Inflammatory macrophage treated with lipopolysaccharide for 4 hours (primary cell): Measurements from ENCODE around the gene WWTR1.

Source experiments
- DNase-seq: peaks from one replicate; pipeline ENCODE4 v3.0.0-alpha.2; 2020

Gene WWTR1

DNA sequence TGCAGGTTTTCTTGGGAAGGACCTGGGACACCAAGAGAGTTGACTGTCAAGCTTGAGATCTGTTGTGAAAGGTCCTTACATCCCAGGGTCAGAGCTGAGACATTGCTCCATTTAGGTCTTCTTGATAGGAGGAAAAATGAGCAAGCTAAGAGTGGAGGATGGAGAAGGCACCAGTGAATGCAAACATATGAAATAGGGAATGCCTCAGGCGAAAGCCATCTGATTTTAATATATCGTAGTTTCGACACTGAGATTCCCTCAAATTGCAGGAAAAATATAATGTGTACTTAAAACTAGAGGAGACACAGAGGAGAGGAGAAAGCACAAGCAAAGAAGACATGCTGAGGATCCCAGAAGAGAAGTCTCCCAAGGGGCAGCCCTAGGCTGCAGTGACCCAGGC lies 97.8 kb downstream of the WWTR1 start:
- DNase-seq, result no peak

DNA sequence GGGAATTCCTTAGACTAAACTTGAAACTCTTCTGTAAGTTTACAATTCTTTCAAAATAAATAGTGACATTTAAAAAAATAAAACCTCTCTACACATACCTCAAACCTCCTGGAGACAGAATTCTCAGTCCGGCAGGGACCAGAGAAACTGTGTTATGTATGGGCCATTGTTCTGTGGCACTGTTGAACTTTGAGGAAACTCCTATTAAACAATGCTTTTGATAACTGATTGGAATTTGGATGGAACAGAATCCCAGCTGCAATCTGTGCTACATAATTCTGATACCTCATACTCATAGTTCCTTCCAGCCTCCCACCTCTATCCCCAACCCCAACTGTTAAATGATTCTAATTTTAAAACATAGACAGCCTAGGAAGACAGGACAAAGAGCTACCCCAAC lies 98.3 kb downstream of the WWTR1 start:
- DNase-seq, result no peak

DNA sequence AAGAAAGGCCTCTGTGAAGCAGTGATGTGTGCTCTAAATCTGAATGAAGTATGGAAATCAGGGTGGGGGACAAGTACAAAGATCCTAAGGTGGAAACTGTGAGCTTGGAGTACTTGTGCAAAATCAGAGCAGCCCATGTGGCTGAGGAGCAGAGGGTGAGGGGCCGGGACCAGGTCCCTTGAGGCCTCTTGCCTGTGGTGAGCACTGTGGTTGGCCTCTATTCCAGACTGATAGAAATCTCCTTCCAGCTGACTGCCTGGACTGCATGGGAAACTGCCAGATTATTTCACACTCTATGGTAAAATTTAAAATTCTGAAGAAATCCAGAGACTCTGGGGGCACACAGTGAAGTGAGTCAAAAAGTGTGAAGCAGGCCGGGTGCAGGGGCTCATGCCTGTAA lies 101.9 kb downstream of the WWTR1 start:
- DNase-seq, result no peak

DNA sequence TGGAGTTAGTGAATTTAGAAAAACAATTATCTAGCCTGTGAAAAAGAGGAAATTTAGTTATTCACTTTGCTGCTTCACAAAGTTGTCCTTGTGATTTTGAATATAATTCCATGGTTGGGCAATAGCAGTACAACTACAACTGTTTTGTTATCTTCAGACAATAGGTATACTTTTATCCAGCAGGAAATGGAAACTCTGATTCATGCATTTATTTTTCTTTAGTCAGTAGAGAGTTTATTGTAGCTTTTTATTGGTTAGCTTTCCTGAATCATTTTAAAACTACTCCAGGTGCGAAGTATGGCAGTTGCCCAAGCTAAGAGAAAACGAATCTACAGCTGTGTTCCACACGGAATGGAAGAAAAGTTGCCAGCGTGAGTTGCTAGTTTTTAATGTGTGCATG lies 103.0 kb downstream of the WWTR1 start:
- no peak for DNase-seq

DNA sequence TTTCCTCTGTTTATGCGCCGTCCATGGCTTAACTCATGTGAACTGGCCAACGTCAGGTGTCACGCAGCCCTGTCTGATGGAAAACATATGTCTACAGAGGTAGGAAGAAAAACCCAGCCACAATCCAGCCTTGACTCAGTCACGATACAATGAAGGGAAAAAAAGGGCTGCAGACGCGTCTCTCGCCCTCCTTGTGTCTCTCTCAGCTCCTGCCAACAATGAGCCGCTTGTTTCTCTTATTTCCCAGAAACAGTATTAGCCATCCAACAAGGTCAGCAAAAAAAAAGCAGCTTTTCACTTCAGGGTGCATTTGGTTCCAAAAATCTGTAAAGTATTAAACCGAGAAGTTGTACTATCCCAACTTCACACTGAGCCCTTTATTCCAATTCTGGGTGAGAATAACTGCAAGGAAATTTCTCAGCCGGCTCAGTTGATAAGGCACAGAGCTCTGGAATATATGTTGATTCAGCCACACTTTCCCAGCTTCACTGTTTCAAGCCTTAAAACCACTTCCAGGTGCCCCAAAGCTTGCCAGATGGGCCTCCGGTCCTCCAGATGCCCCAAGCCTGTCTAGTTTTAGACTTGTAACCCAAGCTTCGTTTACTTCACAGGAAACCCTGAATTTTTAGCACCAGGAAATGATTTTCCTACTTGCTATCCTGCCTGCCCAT lies 103.9 kb downstream of the WWTR1 start:
- no peak for DNase-seq

DNA sequence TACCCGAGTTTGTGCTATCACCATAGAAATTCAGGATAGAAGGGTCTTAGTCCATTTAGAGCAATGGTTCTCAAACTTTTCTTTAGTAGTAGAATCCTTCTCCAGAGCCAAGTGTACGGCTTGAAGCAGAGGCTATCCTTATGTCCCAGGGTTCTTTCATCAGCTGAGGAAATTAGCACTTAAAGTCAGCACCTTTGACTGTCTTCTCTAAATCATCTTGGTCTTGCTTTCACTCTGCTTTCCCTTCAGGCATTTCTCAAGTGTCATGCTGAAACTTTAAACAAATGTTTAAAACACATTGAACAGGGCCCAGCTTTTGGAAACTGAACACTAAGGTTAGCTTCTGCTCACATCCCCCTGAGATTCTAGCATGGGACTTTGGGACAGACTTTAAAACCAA lies 105.1 kb downstream of the WWTR1 start:
- no peak for DNase-seq

DNA sequence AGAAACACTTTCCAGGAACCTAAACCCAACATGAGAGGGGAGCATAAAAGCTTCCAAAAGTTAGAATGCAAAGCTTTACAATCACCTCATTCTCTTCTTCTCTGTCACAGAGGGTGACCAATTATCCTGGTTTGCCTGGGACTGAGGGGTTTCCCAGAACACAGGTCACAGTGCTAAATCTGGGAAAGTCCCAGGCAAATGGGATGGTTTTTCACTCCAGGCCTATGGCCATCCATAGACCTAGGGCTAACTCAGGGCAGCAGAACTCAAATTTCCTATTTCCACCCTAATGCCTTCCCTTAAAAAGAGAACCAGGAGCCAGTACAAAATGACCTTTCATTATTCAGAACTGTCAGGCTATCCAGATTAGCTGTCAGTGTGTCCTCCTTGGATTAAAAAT lies 106.3 kb downstream of the WWTR1 start:
- DNase-seq, result no peak

DNA sequence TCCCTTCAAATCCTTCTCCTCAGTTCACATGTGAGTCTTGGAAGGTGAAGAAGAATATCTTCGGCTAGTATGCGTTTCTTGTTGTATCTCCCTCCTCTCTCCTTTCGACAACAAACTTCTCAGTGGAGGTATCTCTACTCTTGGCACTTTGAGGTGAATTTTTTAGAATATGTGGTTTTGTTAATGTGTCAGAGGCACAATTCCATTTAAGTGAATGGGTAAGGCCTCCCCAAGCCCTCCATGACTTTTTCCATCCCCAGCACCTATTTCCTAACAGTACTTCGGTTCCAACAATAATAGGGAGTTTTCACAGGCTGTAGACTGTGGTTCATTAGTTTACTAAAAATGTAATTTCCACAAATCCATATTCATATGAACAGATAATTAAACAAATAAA lies 109.2 kb downstream of the WWTR1 start:
- no peak for DNase-seq

DNA sequence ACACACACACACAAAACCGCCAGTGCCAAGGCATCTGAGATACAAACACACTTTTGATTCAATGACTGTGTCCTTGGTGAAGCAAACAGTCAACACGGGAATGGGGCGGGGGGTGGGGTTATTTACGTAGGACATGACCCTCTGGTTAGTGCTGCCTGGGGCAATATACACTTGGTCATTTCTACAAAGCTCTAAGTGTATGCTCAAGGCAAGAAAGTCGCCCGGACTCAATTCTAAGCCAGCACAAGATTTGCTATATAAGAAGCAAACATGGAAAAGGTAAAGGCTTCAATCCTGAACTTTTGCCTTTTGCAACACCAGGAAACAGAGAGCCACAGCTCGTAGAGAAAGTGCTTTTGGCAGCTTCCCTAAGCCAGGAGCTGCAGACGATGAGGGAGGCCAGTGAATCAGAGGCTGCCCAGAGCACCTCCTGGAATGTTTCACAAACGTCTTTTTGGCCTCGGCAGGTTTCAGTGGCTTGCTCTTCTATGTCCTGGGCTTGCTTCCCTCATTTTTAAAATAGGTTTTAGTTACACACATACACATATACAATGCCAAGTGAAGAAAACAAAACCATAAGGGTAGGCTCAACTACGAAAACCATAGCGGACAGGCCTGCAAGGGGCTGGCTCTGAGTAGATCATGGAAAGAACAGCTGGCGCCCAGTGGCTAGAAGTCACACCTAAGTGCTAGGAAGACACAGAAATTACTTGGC lies 109.7 kb downstream of the WWTR1 start:
- no peak for DNase-seq

DNA sequence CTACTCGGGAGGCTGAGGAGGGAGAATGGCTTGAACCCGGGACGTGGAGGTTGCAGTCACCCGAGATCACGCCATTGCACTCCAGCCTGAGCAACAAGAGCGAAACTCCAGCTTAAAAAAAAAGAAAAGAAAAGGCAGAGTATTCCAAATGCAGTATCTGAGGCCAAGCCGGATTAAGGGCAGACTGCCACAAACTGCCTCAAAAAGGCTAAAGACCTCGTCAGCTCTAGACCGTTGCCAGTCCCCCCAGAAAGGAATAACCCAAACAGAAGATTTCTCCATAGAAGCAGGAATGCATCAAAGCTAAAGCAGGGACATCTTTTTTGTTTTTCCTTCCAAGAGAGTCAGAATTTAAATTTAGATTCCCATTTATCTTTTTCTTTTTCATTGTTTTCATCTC lies 110.4 kb downstream of the WWTR1 start:
- no peak for DNase-seq

DNA sequence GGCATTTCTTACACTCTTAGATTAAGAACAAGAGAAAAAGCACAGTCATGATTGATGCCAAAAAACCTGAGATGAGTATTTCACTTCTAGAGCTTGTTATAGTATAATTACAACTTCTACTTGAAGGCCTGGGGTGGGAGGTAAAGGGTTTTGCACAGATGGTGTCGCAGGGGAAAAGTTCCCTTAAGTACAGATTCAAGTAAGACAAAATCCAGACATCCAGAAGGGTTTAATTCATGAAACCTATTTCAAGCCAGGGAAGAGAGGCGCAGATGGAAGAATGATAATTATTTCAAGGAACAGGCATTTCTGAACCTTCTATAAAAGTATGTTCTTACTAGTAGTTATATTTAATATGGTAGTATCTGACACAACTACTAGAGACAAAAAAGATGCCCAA lies 112.8 kb downstream of the WWTR1 start:
- no peak for DNase-seq

DNA sequence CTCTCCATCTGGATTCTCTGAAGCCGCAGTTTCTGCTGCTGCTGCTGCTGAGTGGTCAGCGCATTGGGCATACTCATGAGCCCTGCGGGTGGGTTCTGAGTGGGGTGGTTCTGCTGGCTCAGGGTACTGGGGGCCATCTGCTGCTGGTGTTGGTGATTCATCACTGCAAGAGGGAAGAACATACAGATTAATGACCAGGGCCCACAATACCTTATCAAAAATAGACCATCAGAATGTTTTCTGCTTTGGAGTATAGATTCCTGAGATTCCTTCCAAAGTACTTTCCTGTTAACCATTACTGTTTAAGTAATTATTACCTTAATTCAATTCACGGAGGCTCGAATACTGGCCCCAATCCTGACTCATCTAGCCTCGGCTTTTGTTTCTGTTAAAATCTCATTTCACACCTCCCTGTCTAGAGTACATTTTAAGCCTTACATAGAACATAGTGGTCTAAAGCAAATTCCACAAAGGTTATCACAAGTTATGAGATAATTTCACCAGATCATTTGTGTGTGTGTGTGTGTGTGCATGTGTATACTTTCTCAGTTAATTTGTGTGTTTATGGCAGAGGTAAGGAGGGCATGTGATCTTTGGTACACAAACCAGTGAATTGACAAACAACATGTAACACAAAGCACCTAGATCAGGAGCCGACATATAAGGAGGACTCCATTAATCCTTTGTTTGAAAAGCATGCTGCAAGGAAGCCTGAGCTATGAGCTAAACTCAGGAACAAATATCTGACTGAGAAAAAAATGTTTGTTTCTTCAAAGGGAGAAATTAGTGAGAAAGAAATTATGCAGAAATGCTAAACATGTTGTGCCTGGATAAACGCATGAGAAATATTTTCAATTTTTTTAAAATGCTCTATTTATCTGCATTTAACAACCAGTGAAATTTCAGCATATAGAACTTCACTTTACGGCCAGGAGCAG lies 115.2 kb downstream of the WWTR1 start:
- DNase-seq, result no peak

DNA sequence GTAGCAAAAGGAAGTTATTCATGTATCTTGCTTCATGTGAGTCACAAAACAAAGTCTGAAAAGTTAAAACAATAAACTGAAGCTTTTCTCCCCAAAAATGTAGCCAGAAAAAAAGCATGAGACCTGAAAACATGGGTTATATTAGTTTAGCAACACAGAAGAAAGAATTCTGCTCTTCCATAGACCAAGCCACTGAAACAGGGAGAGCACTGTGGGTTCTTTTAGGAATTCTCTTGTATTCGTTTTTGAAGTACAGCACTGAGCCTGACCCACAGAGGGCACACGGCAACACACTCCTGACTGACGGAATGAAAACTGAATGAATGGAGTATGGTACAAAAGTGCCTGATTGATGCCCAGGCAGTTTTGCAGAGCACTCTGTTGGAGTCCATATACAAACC lies 116.7 kb downstream of the WWTR1 start:
- DNase-seq, result no peak

DNA sequence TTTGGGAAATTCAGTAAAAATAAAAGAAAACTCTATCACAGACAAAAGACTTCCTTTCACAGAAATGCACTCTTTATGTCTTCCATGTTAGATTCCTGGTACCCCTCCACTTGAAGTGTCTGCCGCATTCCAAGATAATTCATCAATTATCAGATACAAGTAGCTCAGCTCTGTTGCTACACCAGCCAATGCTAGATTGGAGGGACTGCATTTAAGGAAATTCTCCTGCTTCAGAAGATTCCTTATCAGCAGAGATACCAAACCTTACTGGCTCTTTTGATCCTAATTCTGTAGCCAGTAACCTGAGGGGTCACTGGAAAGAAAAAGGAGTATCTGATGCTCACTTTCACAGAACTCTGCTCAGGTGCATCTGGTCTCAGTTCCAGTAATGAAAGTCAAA lies 119.5 kb downstream of the WWTR1 start:
- DNase-seq, result no peak

DNA sequence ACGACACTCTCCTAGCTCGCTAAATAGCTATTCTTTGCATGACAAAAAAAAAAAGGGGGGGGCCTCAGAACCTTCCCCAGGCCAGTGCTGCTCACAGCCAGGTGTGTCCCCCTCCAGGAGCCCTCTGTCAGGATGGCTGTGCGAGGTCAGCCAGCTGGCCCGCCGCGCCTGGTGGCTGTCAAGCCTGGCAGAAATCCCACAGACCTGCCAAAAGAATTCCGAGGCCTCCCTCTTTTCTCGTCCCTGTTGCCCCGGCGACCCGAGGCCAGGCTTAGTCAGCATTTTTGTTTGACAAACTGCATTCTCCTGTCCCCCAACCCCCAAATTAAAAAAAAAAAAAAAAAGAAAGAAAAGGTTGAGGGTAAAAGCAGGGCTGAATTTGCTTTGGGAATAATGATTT lies 121.4 kb downstream of the WWTR1 start:
- no peak for DNase-seq

DNA sequence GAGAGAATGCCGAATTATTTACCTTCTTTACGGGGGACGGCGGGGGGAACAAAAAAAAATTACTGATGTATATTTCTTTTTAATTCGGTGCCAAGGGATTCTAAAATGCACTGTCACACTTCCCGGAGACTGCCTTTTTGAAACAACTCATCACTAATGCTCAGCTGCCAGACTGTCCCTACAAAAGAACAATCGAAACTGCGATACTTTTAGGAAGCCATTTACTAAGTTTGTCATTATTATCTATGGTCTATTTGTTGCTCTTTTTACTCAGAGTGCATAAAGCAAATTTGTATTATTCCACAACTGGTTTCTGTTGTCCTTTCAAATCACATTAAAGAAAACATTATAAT lies 122.5 kb downstream of the WWTR1 start:
- DNase-seq, result no peak

DNA sequence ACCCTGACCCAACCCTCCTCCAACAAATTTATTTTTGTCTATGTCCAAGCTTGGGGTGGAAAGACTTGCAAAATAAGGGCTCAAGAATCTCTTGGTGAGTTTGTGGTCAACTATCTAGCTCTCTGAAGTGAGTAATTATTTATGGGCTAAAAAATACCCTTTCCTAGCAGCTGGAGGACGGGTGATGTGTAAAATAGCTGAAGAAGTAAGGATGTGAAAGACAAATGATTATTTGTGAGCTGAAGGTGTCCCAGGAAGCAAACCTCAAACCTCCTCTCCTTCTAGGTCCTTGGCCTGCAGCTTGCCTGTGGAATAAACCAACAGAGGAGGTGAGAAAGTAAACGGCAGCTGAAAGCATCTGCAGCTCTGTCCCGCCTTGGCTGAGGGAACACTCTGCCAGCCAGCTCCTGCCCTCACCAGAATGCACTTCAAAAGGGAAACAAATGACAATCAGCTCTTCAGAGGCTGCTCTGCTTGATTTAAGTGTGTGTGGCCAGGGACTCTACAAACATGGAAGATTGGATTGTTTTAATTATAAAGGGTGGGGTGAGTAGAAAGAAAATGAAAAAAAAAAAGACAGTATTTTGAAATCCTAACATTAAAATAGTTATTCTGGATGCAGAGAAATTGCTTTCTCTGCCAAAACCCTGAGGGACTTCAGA lies 123.0 kb downstream of the WWTR1 start:
- DNase-seq, result no peak

DNA sequence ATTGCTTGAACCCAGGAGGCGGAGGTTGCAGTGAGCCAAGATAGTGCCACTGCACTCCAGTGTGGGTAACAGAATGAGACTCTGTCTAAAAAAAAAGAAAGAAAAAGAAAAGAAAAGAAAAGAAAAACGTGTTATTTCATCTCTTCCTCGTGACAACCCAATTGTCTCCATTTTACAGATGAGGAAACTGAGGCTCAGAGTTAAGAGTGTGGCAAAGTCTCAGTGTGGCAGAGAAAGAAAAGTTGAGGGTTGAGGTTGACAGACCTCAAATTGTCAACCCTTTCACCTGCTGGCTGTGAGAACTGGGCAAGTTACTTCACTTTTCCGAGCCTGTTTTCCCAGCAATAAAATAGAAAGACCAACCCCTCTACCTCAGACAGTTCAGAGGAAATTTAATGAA lies 123.7 kb downstream of the WWTR1 start:
- DNase-seq, result no peak

DNA sequence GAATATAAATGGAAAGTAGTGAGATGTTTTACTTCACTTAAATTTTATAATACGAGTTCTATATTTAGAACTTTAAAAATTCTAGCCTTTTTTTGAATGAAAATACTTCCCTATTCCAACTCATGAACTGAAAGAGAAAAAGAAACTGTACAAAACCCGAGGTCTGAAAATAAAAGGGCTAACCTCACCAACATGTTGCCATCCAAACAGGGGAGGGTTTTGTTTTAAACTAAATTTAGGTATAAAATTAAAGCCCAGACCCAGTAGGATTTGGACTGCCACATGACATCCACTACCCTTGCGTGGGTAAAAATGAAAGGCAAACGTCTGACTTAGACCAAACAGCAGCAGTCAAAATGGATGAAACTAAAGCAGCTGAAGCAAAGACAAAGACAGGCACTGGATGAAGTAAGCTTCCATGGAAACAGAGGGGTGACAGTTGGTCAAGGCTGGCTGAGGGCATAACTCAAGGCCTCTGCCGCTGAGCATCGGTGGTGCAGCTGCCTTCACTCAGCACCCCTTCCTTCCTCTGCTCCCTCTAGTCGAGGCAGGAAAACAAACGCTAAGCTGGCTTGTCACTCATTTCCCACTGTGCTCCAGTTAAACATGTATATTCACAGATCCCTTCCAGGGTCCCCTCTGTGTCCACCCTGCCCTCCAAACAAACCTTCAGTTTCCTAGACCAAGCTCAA lies 125.2 kb downstream of the WWTR1 start:
- peak; percentile 67 for DNase-seq

DNA sequence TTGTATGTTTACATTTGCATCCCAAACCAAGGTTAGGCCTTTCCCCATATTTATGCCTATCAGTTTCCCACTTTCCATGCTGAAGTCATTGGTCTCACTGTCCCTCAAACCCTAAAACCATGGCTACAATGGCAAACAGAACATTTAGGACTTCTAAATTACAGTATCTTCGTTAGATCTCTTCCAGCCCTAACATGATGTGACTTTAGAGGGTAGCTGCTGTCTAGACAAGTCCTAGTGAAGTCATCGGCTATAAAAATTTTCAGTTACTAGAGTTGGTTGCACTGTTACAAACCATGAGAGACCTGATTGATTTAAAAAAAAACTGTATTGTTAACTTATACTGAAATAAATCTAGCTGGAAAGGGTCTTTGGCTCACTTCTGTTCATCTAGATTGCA lies 128.7 kb downstream of the WWTR1 start:
- DNase-seq, result peak; percentile 20

DNA sequence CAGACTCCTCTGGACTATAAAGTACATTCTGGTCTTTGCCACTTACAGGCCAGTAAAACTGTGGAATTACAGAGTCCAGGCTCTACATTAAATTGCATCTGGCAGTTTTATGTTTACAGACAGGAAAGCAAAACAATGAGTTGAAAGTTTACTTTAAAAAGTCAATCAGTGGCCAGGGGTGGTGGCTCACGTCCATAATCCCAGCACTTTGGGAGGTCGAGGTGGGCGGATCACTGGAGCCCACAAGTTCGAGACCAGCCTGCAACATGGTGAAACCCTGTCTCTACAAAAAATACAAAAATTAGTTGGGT lies 129.5 kb downstream of the WWTR1 start:
- DNase-seq, result no peak

DNA sequence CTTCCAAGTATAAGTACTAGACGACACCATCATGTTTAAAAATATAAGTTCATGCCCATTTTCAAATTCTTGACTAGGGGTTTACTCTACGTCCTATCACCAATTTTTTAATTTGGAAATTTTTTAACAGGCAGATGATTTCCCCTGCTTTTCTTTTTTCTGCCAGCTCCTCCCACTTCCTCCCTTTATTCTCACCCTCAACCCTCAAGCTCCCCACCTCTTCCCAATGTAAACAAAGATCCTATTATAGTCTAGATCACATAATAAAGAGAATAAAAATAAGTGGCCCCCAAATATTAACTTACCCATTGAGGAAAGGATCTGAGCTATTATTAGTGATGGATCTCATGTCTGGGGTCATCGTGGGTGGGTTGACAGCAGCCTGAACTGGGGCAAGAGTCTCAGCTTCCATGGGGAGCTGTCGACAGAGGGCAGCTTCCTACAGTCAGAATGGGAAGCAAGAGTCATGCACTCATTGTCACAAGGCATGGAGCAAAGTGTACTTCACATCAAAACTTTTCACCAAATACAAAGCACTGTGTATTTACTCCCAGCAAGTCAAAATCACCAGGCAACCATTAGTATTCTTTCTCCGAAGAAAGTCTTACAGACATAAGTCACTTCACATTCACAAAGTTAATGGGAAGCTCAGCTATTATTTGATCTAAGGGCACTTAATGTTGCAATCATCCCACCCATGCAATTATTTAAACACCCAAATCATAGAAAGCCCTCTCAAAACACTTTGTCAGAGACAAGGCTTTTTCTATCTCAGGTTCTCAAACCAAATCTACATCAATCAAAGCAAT lies 130.1 kb downstream of the WWTR1 start:
- peak; percentile 90 for DNase-seq
